MCF 10A (cell line): Measurements from ENCODE around the gene DGCR8. TPM values are rescaled to one million over a fixed set of nuclear protein-coding genes. Genes with fewer than 3 reads are reported as not detected.

ENCODE experiments used
- BruUV-seq: library from RNA; stranded (reverse); fragments of 400-500 nt; replicated peaks from 2 replicates; lab custom pipeline; 2021; lab: Mats Ljungman, UMichigan
- CTCF ChIA-PET: fragments of 300-600 bp; sonication (Branson Sonifier 250); formaldehyde crosslinking; extraction: SDS; loops from one replicate; lab custom pipeline; 2021; ENCODE audit warnings: antibody characterized with exemption, inconsistent platforms; lab: Yijun Ruan, JAX
- POLR2A ChIA-PET: fragments of 300-600, 350-650 bp; sonication (Branson Sonifier 250); formaldehyde crosslinking; extraction: SDS; loops from one replicate; lab custom pipeline; 2020; ENCODE audit warnings: antibody characterized with exemption, inconsistent platforms; lab: Yijun Ruan, JAX
- DNase-seq: peaks from one replicate; pipeline ENCODE4 v3.0.0-alpha.2; 2018; ENCODE audit not compliant: unreplicated experiment
- H3K27ac Mint-ChIP-seq: one replicate; pipeline ENCODE4 v1.8.0; 2022; ENCODE audit warnings: mild to moderate bottlenecking, low read depth, mixed read lengths; ENCODE audit not compliant: unreplicated experiment
- H3K27me3 Mint-ChIP-seq: one replicate; pipeline ENCODE4 v1.8.0; 2022; ENCODE audit warnings: mixed read lengths; ENCODE audit not compliant: insufficient read depth, unreplicated experiment
- H3K36me3 Mint-ChIP-seq: one replicate; pipeline ENCODE4 v1.8.0; 2022; ENCODE audit warnings: mild to moderate bottlenecking, moderate library complexity, mixed read lengths; ENCODE audit not compliant: insufficient read depth, unreplicated experiment
- H3K4me1 Mint-ChIP-seq: one replicate; pipeline ENCODE4 v1.8.0; 2022; ENCODE audit warnings: mixed read lengths; ENCODE audit not compliant: insufficient read depth, unreplicated experiment
- H3K4me3 Mint-ChIP-seq: one replicate; pipeline ENCODE4 v1.8.0; 2022; ENCODE audit warnings: mild to moderate bottlenecking, moderate library complexity, mixed read lengths; ENCODE audit not compliant: unreplicated experiment
- H3K9me3 Mint-ChIP-seq: one replicate; pipeline ENCODE4 v1.8.0; 2022; ENCODE audit warnings: mixed read lengths; ENCODE audit not compliant: unreplicated experiment
- CTCF ChIP-seq: fragments of 200-600 bp; IDR thresholded peaks from one replicate; pipeline ENCODE4 v1.8.0; 2022; ENCODE audit warnings: antibody characterized with exemption, mild to moderate bottlenecking; ENCODE audit not compliant: unreplicated experiment
- intact Hi-C: fragments of 100-400 bp; cut with micrococcal nuclease; formaldehyde crosslinking; loops from 2 replicates; pipeline ENCODE4 v1.14.1; 2022
- total RNA-seq: library from RNA; stranded (reverse); gene quantifications from 2 replicates; pipeline ENCODE4 v1.2.3, GENCODE V29; 2022

DGCR8 gene
- total RNA-seq, 1 experiment from 2014 or later, result 40.8 TPM

- H3K27ac Mint-ChIP-seq, result no peak overlapping the region
- no peak for TF ChIP-seq CTCF
- intact Hi-C loops, result no loop called here
- H3K4me3 Mint-ChIP-seq, result peak overlapping the region; percentile 63
- peaks cover 21% of the 10 kb centered on the region for H3K36me3 Mint-ChIP-seq
- H3K27me3 Mint-ChIP-seq, result no peaks in the 10 kb centered on the region
- no peaks in the 10 kb centered on the region for H3K4me1 Mint-ChIP-seq
- DNase-seq, result peak; percentile 65
- no peaks in the 10 kb centered on the region for H3K9me3 Mint-ChIP-seq
- no TSS peak for BruUV-seq
- CTCF ChIA-PET, result interaction anchor here (0.6 to 1.1 kb wide), 2 partner anchors 26 to 52 kb away, joined by 3 to 4 read pairs; no protein-coding TSS in a partner anchor
- POLR2A ChIA-PET, result interaction anchor here (0.6 to 3.0 kb wide), 3 partner anchors 12 to 208 kb away, joined by 3 to 17 read pairs (median 3); partner anchors contain the start of gene TRMT2A
These were observed 50.9 kb downstream of the DGCR8 start for GRCh38 chr22:20130731-20131596.

GRCh38 chr22:20131597-20131858 lies 51.5 kb downstream of the DGCR8 start, which contains the start of gene ZDHHC8:
TSS of gene ZDHHC8 (plus strand) at chr22:20131804. CDS start at chr22:20131948, 144 bp downstream.
- no peak for DNase-seq
- intact Hi-C loops, result no loop called here
- peak within 1 kb of the TSS; percentile 71 for H3K4me3 Mint-ChIP-seq
- no peaks in the 10 kb centered on the region for H3K9me3 Mint-ChIP-seq
- H3K27me3 Mint-ChIP-seq, result no peaks in the 10 kb centered on the region
- BruUV-seq, result no TSS peak
- ChIA-PET POLR2A (no interaction called here), CTCF (no interaction called here)
- H3K27ac Mint-ChIP-seq, result peak within 1 kb of the TSS; percentile 61
- TF ChIP-seq CTCF, result no peak
- H3K4me1 Mint-ChIP-seq, result no peaks in the 10 kb centered on the region
- peaks cover 15% of the 10 kb centered on the region for H3K36me3 Mint-ChIP-seq

- ChIA-PET POLR2A (no interaction called here), CTCF (no interaction called here)
- no peak for TF ChIP-seq CTCF
- Mint-ChIP-seq H3K4me3 (peak overlapping the region; percentile 71), H3K9me3 (no peaks in the 10 kb centered on the region), H3K4me1 (no peaks in the 10 kb centered on the region), H3K27me3 (no peaks in the 10 kb centered on the region), H3K27ac (no peak overlapping the region), H3K36me3 (peaks cover 12% of the 10 kb centered on the region)
- intact Hi-C loops, result no loop called here
- BruUV-seq, result no TSS peak
- no peak for DNase-seq
These were observed 52.0 kb downstream of the DGCR8 start for GRCh38 chr22:20131859-20132685.

GRCh38 chr22:20132686-20133246 lies 52.7 kb downstream of the DGCR8 start:
- intact Hi-C loops, result no loop called here
- Mint-ChIP-seq H3K27me3 (no peaks in the 10 kb centered on the region), H3K27ac (peak overlapping the region; percentile 61), H3K4me3 (peak overlapping the region; percentile 71), H3K36me3 (peaks cover 6% of the 10 kb centered on the region), H3K4me1 (no peaks in the 10 kb centered on the region), H3K9me3 (no peaks in the 10 kb centered on the region)
- CTCF ChIA-PET, result no interaction called here
- BruUV-seq, result no TSS peak
- POLR2A ChIA-PET, result no interaction called here
- TF ChIP-seq CTCF, result no peak
- no peak for DNase-seq
